Measurements from ENCODE around the gene DPAGT1.
"Not testable (repeated sequence)": the region's sequence is repeated elsewhere in the genome, so short reads cannot be mapped to it uniquely, and the experiment has no call there.

GRCh38 chr11:119059128-119059527 is 42.5 kb downstream of the DPAGT1 start:
- not testable (repeated sequence) for TF ChIP-seq CTCF (IDR thresholded peaks at IDR 0.05; ENCODE audit: borderline replicate concordance, extremely low read depth, low read length, poor library complexity, severe bottlenecking); EZH2 (IDR thresholded peaks at IDR 0.05; ENCODE audit: borderline replicate concordance, low read depth, low read length, severe bottlenecking)

Measured in DND-41 (cell line).